ENCODE data around the gene SPATA19. TPM values are rescaled to one million over a fixed set of nuclear protein-coding genes. Genes with fewer than 3 reads are reported as not detected.

The SPATA19 gene
- total RNA-seq, 1 donor from 2014 or later: not detected

- Histone ChIP-seq H3K4me3 (no peak overlapping the region), H3K27me3 (ENCODE audit: low read depth) (peaks cover 17% of the 10 kb centered on the region), H3K9me3 (replicated peaks) (no peaks in the 10 kb centered on the region), H3K4me1 (peaks cover 15% of the 10 kb centered on the region), H3K27ac (replicated peaks) (no peak overlapping the region), H3K36me3 (no peaks in the 10 kb centered on the region)
- DNase-seq: no peak
- no peak for TF ChIP-seq CTCF (IDR thresholded peaks at IDR 0.05; ENCODE audit: borderline replicate concordance)
- intact Hi-C loops (cut with micrococcal nuclease): no loop called here
Measured at GRCh38 chr11:133816146-133816870, 29.0 kb downstream of the SPATA19 start.

- Histone ChIP-seq H3K4me3 (no peak overlapping the region), H3K9me3 (replicated peaks) (no peaks in the 10 kb centered on the region), H3K27me3 (ENCODE audit: low read depth) (peaks cover 24% of the 10 kb centered on the region), H3K4me1 (peaks cover 15% of the 10 kb centered on the region), H3K36me3 (no peaks in the 10 kb centered on the region), H3K27ac (replicated peaks) (peak overlapping the region; percentile 45)
- TF ChIP-seq CTCF (IDR thresholded peaks at IDR 0.05; ENCODE audit: borderline replicate concordance): no peak
- no peak for DNase-seq
- intact Hi-C loops (cut with micrococcal nuclease): no loop called here
Measured at GRCh38 chr11:133815636-133816035, 29.7 kb downstream of the SPATA19 start.

- peaks cover 34% of the 10 kb centered on the region for H3K27me3 ChIP-seq (ENCODE audit: low read depth)
- H3K36me3 ChIP-seq: no peaks in the 10 kb centered on the region
- no peak overlapping the region for H3K4me3 ChIP-seq
- TF ChIP-seq CTCF (IDR thresholded peaks at IDR 0.05; ENCODE audit: borderline replicate concordance): no peak
- intact Hi-C loops (cut with micrococcal nuclease): no loop called here
- H3K9me3 ChIP-seq (replicated peaks): no peaks in the 10 kb centered on the region
- H3K4me1 ChIP-seq: peaks cover 20% of the 10 kb centered on the region
- no peak overlapping the region for H3K27ac ChIP-seq (replicated peaks)
- no peak for DNase-seq
Measured at GRCh38 chr11:133814588-133815100, 30.7 kb downstream of the SPATA19 start.

GRCh38 chr11:133811850-133812685 is 33.2 kb downstream of the SPATA19 start:
- Histone ChIP-seq H3K36me3 (no peaks in the 10 kb centered on the region), H3K4me1 (peaks cover 20% of the 10 kb centered on the region), H3K27ac (replicated peaks) (no peak overlapping the region), H3K27me3 (ENCODE audit: low read depth) (peaks cover 55% of the 10 kb centered on the region), H3K9me3 (replicated peaks) (no peaks in the 10 kb centered on the region), H3K4me3 (no peak overlapping the region)
- intact Hi-C loops (cut with micrococcal nuclease): no loop called here
- no peak for TF ChIP-seq CTCF (IDR thresholded peaks at IDR 0.05; ENCODE audit: borderline replicate concordance)
- DNase-seq: no peak

- no peak overlapping the region for H3K4me3 ChIP-seq
- peaks cover 13% of the 10 kb centered on the region for H3K4me1 ChIP-seq
- H3K27me3 ChIP-seq (ENCODE audit: low read depth): peaks cover 64% of the 10 kb centered on the region
- no peaks in the 10 kb centered on the region for H3K36me3 ChIP-seq
- DNase-seq: no peak
- no peak for TF ChIP-seq CTCF (IDR thresholded peaks at IDR 0.05; ENCODE audit: borderline replicate concordance)
- H3K9me3 ChIP-seq (replicated peaks): no peaks in the 10 kb centered on the region
- no peak overlapping the region for H3K27ac ChIP-seq (replicated peaks)
- intact Hi-C loops (cut with micrococcal nuclease): no loop called here
Measured at GRCh38 chr11:133810766-133811165, 34.5 kb downstream of the SPATA19 start.

All from left ventricle myocardium inferior (tissue), 1 donor.